Stomach (tissue), 9 donors: Measurements from ENCODE around the gene ADGRL3. TPM values are rescaled to one million over a fixed set of nuclear protein-coding genes. Genes with fewer than 3 reads are reported as not detected.

Experiments used
- DNase-seq, 2 donors: peaks; one replicate each; pipeline versions ENCODE4 v3.0.0 to v3.0.0-alpha.2; 2013 to 2019
- H3K27ac ChIP-seq, 5 donors: fragments of 200-600 bp in 4 of 5; sonication (generic) in 4 of 5; one replicate each; pipeline ENCODE4 v1.5.1; 2013 to 2019; ENCODE audit warnings: mild to moderate bottlenecking in 1 of 5, moderate library complexity in 1 of 5
- H3K27me3 ChIP-seq, 3 donors: fragments of 200-600 bp; sonication (generic); one replicate each; pipeline ENCODE4 v1.5.1; 2017 to 2019; ENCODE audit warnings: mixed run types in 1 of 3
- H3K36me3 ChIP-seq, 4 donors: fragments of 200-600 bp; sonication (generic); 1 replicate in 3 of 4; 2 replicates in 1 of 4; pipeline ENCODE4 v1.5.1; 2016 to 2019
- H3K4me1 ChIP-seq, 4 donors: fragments of 200-600 bp; sonication (generic); one replicate each; pipeline ENCODE4 v1.5.1; 2016 to 2019
- H3K4me3 ChIP-seq, 4 donors: fragments of 200-600 bp; sonication (generic) in 3 of 4; one replicate each; pipeline ENCODE4 v1.5.1; 2016 to 2019; ENCODE audit warnings: mild to moderate bottlenecking in 1 of 4
- H3K9me3 ChIP-seq, 4 donors: fragments of 200-600 bp; sonication (generic); one replicate each; pipeline ENCODE4 v1.5.1; 2016 to 2019
- CTCF ChIP-seq, 7 experiments: fragments of 450-650 bp in 4 of 7; fragments of 200-600 bp in 3 of 7; sonication (generic) in 3 of 7; IDR thresholded peaks; one replicate each; pipeline ENCODE4 v1.5.1; 2016 to 2019; ENCODE audit warnings: antibody characterized with exemption in 7 of 7, control low read depth in 2 of 7, mild to moderate bottlenecking in 1 of 7
- EP300 ChIP-seq: sonication (generic); formaldehyde crosslinking; IDR thresholded peaks from one replicate; pipeline ENCODE4 v1.6.1; 2017; ENCODE audit warnings: antibody characterized with exemption
- POLR2A ChIP-seq, 4 donors: fragments of 450-650 bp; IDR thresholded peaks; one replicate each; pipeline ENCODE4 v1.6.1; 2016; ENCODE audit warnings: antibody characterized with exemption in 4 of 4, control low read depth in 2 of 4, mild to moderate bottlenecking in 1 of 4, moderate library complexity in 1 of 4
- POLR2AphosphoS5 ChIP-seq, 3 donors: sonication (generic); formaldehyde crosslinking; IDR thresholded peaks; one replicate each; pipeline ENCODE4 v1.6.1; 2016; ENCODE audit warnings: antibody characterized with exemption in 3 of 3
- WGBS, 5 donors: extraction: QIAGEN DNeasy Blood & Tissue Kit in 3 of 5; methylation state at CpG; one replicate each; pipeline versions ENCODE4 v1.1.5 to v1.1.7; 2013 to 2018; 5-methylcytosine and 5-hydroxymethylcytosine counted together
- intact Hi-C: fragments of 100-400 bp; cut with DNase I; formaldehyde crosslinking; loops from one replicate; pipeline ENCODE4 v1.15.1; 2023; ENCODE audit warnings: low total_unique reads
- polyA plus RNA-seq, 3 donors: library from polyadenylated mRNA; stranded (reverse); fragments of 200-250 nt; gene quantifications; one replicate each; pipeline ENCODE4 v1.2.3, GENCODE V29; 2013
- total RNA-seq, 5 donors: library from RNA; depleted of rRNA; stranded (reverse); fragments of >200 nt; gene quantifications; one replicate each; pipeline versions ENCODE4 v1.1.0 to v1.2.3, GENCODE V29; 2014 to 2016
- donor health status: healthy with polysubstance abuse.
- donor health status: Bipolar disorder and iron deficiency.
- donor health status: healthy.

Gene ADGRL3
- total and polyA plus RNA-seq, 8 donors, result 0.48 to 109 (median 3.9) TPM

GRCh38 chr4:61828960-61829359 lies 628.8 kb downstream of the ADGRL3 start:
- Histone ChIP-seq H3K9me3 (no peaks in the 10 kb centered on the region), H3K27ac (no peak overlapping the region), H3K27me3 (no peaks in the 10 kb centered on the region), H3K36me3 (no peaks in the 10 kb centered on the region), H3K4me3 (no peak overlapping the region), H3K4me1 (no peaks in the 10 kb centered on the region)
- TF ChIP-seq POLR2AphosphoS5 (IDR thresholded peaks at IDR 0.05), result no peak
- 73 to 83% (median 80%) methylated on average over 3 of the region's 3 CpGs for WGBS, 5 donors
- intact Hi-C loops, result no loop called here
- DNase-seq, result no peak

- 44 to 88% (median 58%) methylated on average over 1 of the region's 1 CpG for WGBS, 5 donors
- intact Hi-C loops, result no loop called here
Observed at GRCh38 chr4:61831987-61832386, 631.9 kb downstream of the ADGRL3 start.

GRCh38 chr4:61837395-61837794 lies 637.3 kb downstream of the ADGRL3 start:
- no peaks in the 10 kb centered on the region for H3K9me3 ChIP-seq
- no peak overlapping the region for H3K4me3 ChIP-seq
- TF ChIP-seq CTCF (IDR thresholded peaks at IDR 0.05) (no peak), POLR2A (IDR thresholded peaks at IDR 0.05) (no peak), POLR2AphosphoS5 (IDR thresholded peaks at IDR 0.05) (no peak), EP300 (no peak)
- no peaks in the 10 kb centered on the region for H3K36me3 ChIP-seq
- intact Hi-C loops, result no loop called here
- no peaks in the 10 kb centered on the region for H3K4me1 ChIP-seq
- WGBS, 5 donors, result 59 to 80% (median 79%) methylated on average over 2 of the region's 2 CpGs
- no peaks in the 10 kb centered on the region for H3K27me3 ChIP-seq
- no peak for DNase-seq
- no peak overlapping the region for H3K27ac ChIP-seq

More at GRCh38 chr4:61831987-61832386, 631.9 kb downstream of the ADGRL3 start:
- TF ChIP-seq CTCF (IDR thresholded peaks at IDR 0.05) (no peak), POLR2A (IDR thresholded peaks at IDR 0.05) (no peak), EP300 (no peak), POLR2AphosphoS5 (IDR thresholded peaks at IDR 0.05) (no peak)
- H3K4me3 ChIP-seq, result no peak overlapping the region
- H3K36me3 ChIP-seq, result no peaks in the 10 kb centered on the region
- no peak overlapping the region for H3K27ac ChIP-seq
- DNase-seq, result no peak
- H3K4me1 ChIP-seq, result no peaks in the 10 kb centered on the region
- no peaks in the 10 kb centered on the region for H3K27me3 ChIP-seq
- no peaks in the 10 kb centered on the region for H3K9me3 ChIP-seq

GRCh38 chr4:61838072-61838471 lies 637.9 kb downstream of the ADGRL3 start:
- Histone ChIP-seq H3K27me3 (no peaks in the 10 kb centered on the region), H3K27ac (no peak overlapping the region), H3K4me3 (no peak overlapping the region), H3K9me3 (no peaks in the 10 kb centered on the region), H3K36me3 (no peaks in the 10 kb centered on the region), H3K4me1 (no peaks in the 10 kb centered on the region)
- TF ChIP-seq POLR2AphosphoS5 (IDR thresholded peaks at IDR 0.05) (no peak), EP300 (no peak), POLR2A (IDR thresholded peaks at IDR 0.05) (no peak), CTCF (IDR thresholded peaks at IDR 0.05) (no peak)
- DNase-seq, result no peak
- intact Hi-C loops, result no loop called here

GRCh38 chr4:61841714-61842113 lies 641.6 kb downstream of the ADGRL3 start:
- Histone ChIP-seq H3K4me3 (no peak overlapping the region), H3K4me1 (no peaks in the 10 kb centered on the region), H3K27me3 (no peaks in the 10 kb centered on the region), H3K36me3 (no peaks in the 10 kb centered on the region), H3K9me3 (no peaks in the 10 kb centered on the region), H3K27ac (no peak overlapping the region)
- DNase-seq, result no peak
- TF ChIP-seq EP300 (no peak), POLR2A (IDR thresholded peaks at IDR 0.05) (no peak), POLR2AphosphoS5 (IDR thresholded peaks at IDR 0.05) (no peak), CTCF (IDR thresholded peaks at IDR 0.05) (no peak)
- intact Hi-C loops, result no loop called here
- WGBS, 5 donors, result 47 to 64% (median 55%) methylated on average over 3 of the region's 3 CpGs
